Mucosa of descending colon (tissue), 3 donors: ENCODE data around the gene ZMIZ1. TPM values are rescaled to one million over a fixed set of nuclear protein-coding genes. Genes with fewer than 3 reads are reported as not detected.
A peak's percentile ranks its signal among the peaks of the same experiment; 100 is the strongest.

Experiments
- ATAC-seq: fragments of 200-7000 bp; cut with Tn5 transposase; one replicate; pipeline ENCODE4 v1.9.1; 2020; ENCODE audit warnings: mild to moderate bottlenecking, moderate library complexity
- DNase-seq, 3 donors: peaks; one replicate each; pipeline ENCODE4 v3.0.0-alpha.2; 2020
- H3K36me3 ChIP-seq: fragments of 200-600 bp; one replicate; pipeline ENCODE4 v1.8.0; 2021; ENCODE audit warnings: low read depth, mild to moderate bottlenecking
- H3K4me1 ChIP-seq: fragments of 200-600 bp; one replicate; pipeline ENCODE4 v1.8.0; 2021; ENCODE audit warnings: low read depth, mild to moderate bottlenecking
- H3K4me3 ChIP-seq: fragments of 200-600 bp; one replicate; pipeline ENCODE4 v1.8.0; 2021; ENCODE audit warnings: mild to moderate bottlenecking
- H3K9me3 ChIP-seq: fragments of 200-600 bp; one replicate; pipeline ENCODE4 v1.8.0; 2021; ENCODE audit warnings: mild to moderate bottlenecking
- intact Hi-C, 2 donors: fragments of 100-400 bp; cut with DNase I in 1 of 2; cut with micrococcal nuclease in 1 of 2; formaldehyde crosslinking; loops; one replicate each; pipeline versions ENCODE4 v1.11.0 to v1.11.1; 2022; cut with DNase I, micrococcal nuclease
- total RNA-seq, 3 donors: library from RNA; stranded (reverse); fragmentation: NEBNext Ultra II Directional in 2 of 3; extraction: Animal tissue kit (Norgen Biotek cat#: 25700) in 2 of 3; gene quantifications; one replicate each; pipeline versions ENCODE4 v1.2.1 to v1.2.4, GENCODE V29; 2021 to 2023
- TF ChIP-seq, protein P1 (sequence below): fragments of 200-600 bp; IDR thresholded peaks from one replicate; pipeline ENCODE4 v1.8.0; 2022; ENCODE audit warnings: antibody characterized with exemption, mild to moderate bottlenecking
- donor health status: DM: no; HTN: no; CAD: no; lungs with moderate emphysema.
- donor health status: DM: no; HTN: no; CAD: no.
- donor health status: DM: no; HTN: yes; CAD: no.

Gene ZMIZ1
- total RNA-seq, 3 donors from 2014 or later: 61.4 to 103 (median 89.1) TPM

- peaks cover 13% of the 10 kb centered on the region for H3K4me1 ChIP-seq
- TF ChIP-seq, protein P1, sequence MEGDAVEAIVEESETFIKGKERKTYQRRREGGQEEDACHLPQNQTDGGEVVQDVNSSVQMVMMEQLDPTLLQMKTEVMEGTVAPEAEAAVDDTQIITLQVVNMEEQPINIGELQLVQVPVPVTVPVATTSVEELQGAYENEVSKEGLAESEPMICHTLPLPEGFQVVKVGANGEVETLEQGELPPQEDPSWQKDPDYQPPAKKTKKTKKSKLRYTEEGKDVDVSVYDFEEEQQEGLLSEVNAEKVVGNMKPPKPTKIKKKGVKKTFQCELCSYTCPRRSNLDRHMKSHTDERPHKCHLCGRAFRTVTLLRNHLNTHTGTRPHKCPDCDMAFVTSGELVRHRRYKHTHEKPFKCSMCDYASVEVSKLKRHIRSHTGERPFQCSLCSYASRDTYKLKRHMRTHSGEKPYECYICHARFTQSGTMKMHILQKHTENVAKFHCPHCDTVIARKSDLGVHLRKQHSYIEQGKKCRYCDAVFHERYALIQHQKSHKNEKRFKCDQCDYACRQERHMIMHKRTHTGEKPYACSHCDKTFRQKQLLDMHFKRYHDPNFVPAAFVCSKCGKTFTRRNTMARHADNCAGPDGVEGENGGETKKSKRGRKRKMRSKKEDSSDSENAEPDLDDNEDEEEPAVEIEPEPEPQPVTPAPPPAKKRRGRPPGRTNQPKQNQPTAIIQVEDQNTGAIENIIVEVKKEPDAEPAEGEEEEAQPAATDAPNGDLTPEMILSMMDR: no peak
- DNase-seq: no peak
- H3K9me3 ChIP-seq: no peaks in the 10 kb centered on the region
- H3K4me3 ChIP-seq: no peak overlapping the region
- no peaks in the 10 kb centered on the region for H3K36me3 ChIP-seq
- intact Hi-C loops: no loop called here
- no peak for ATAC-seq
These were observed 257.8 kb downstream of the ZMIZ1 start for GRCh38 chr10:79326361-79327089.

DNA sequence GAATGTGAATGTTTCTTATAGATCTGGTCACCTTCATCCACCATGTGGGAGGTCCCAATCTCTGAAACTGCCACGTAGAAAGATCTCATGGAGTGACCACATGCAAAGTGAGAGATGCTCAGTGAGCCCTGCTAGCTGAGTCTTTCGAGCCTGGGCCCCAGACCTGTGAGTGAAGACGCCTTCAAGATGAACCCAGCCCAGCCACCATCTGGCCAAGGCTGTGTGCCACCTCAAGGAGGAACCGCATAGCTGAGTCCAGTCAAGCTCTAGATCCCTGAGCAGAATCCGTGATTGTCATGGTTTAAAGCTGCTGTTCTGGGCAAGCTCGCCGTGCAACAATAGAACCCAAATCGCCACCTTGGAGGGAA, 258.3 kb downstream of the ZMIZ1 start:
- ATAC-seq (no peak), DNase-seq (peak in 1 of 3 donors; percentile 38)
- Histone ChIP-seq H3K4me3 (no peak overlapping the region), H3K4me1 (peaks cover 13% of the 10 kb centered on the region), H3K9me3 (no peaks in the 10 kb centered on the region), H3K36me3 (no peaks in the 10 kb centered on the region)
- intact Hi-C loops: no loop called here
- TF ChIP-seq, protein P1: no peak

DNA sequence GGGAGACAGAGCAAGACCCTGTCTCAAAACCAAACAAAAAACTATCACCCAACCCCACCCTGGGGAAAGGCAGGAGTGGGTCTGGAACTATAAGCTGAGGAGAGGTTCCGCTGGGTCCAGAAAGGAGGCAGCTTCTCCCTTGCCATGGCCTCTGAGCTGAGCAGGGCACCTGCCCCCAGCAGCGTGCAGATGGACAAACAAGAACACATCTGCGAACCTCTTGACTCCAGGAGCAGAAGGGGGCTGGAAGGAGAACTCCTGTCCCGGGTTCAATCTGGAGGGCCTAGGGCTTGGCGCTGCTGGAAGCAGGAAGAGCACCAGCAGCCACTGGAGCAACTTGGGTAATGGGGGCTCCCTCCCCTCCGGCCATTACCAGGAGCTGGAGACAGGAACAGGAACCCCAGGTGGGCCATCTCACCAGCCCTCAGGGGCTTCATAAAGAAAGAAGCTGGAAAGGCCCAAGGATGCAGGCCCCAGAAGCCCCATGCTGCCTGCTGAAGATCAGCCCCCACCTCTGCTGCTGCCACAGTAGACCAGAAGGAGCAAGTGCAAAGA, 259.5 kb downstream of the ZMIZ1 start:
- ATAC-seq (no peak), DNase-seq (peak in 2 of 3 donors; percentile 25 to 35)
- TF ChIP-seq, protein P1: no peak
- Histone ChIP-seq H3K4me1 (peaks cover 4% of the 10 kb centered on the region), H3K9me3 (no peaks in the 10 kb centered on the region), H3K4me3 (no peak overlapping the region), H3K36me3 (no peaks in the 10 kb centered on the region)
- intact Hi-C loops: no loop called here

GRCh38 chr10:79328737-79329504, 260.2 kb downstream of the ZMIZ1 start:
- intact Hi-C loops: no loop called here
- DNase-seq: peak in 2 of 3 donors; percentile 37 to 65
- peak; percentile 78 for ATAC-seq
- H3K9me3 ChIP-seq: no peaks in the 10 kb centered on the region
- H3K36me3 ChIP-seq: no peaks in the 10 kb centered on the region
- TF ChIP-seq, protein P1: no peak
- no peak overlapping the region for H3K4me3 ChIP-seq
- H3K4me1 ChIP-seq: no peaks in the 10 kb centered on the region

DNA sequence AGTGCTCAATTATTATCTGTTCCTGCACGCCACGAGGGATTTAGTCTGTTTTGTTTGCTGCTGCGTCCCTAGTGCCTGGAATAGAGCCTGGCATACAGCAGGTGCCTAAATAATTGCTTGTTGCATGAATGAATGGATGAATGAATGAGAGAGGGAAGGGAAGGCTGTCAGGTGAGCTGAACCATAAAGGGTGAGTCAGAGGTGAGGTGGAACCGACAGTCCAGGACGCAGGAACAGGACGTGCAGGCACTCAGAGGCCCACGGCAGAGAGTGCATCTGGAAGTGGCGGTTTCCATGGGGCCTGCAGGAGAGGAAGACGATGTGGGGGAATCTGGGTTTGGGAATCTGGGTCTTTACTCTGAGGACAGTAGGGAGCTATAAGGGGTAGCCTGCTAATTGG, 260.8 kb downstream of the ZMIZ1 start:
- H3K9me3 ChIP-seq: no peaks in the 10 kb centered on the region
- H3K36me3 ChIP-seq: no peaks in the 10 kb centered on the region
- no peaks in the 10 kb centered on the region for H3K4me1 ChIP-seq
- peak; percentile 71 for ATAC-seq
- TF ChIP-seq, protein P1: no peak
- intact Hi-C loops: no loop called here
- H3K4me3 ChIP-seq: no peak overlapping the region
- peak in 1 of 3 donors; percentile 40 for DNase-seq
